HCT116 (cell line): ENCODE measurements around the gene SLC17A8.

Experiments
- ELF1 ChIP-seq: IDR thresholded peaks from 2 replicates; pipeline ENCODE4 v1.6.1; 2012; ENCODE audit warnings: low read depth, borderline replicate concordance
- EZH2 ChIP-seq: fragments of 200-600 bp; sonication (generic); IDR thresholded peaks from 2 replicates; pipeline ENCODE4 v1.6.1; 2017; ENCODE audit warnings: antibody characterized with exemption, mixed run types
- POLR2A ChIP-seq: IDR thresholded peaks from 2 replicates; pipeline ENCODE4 v1.7.0; 2011; ENCODE audit warnings: borderline replicate concordance; ENCODE audit not compliant: insufficient read depth, insufficient read length; ENCODE audit errors: extremely low read depth
- RAD21 ChIP-seq: IDR thresholded peaks from 2 replicates; pipeline ENCODE4 v1.6.1; 2012; ENCODE audit warnings: low read depth, mild to moderate bottlenecking
- ZFX ChIP-seq: fragments of 450-650 bp; IDR thresholded peaks from 2 replicates; pipeline ENCODE4 v1.6.1; 2017
- TF ChIP-seq, protein P1 (sequence below), 3 experiments: fragments of 200-600 bp in 1 of 3; sonication (generic) in 1 of 3; IDR thresholded peaks in 2 of 3; conservative IDR thresholded peaks in 1 of 3; 2 replicates each; pipeline ENCODE4 v1.5.1; 2012 to 2017; ENCODE audit warnings: low read depth in 2 of 3, low read length in 2 of 3, antibody characterized with exemption in 1 of 3, borderline replicate concordance in 1 of 3, control low read depth in 1 of 3, mild to moderate bottlenecking in 1 of 3, mixed read lengths in 1 of 3, mixed run types in 1 of 3, moderate library complexity in 1 of 3; ENCODE audit not compliant: insufficient read depth in 1 of 3

DNA sequence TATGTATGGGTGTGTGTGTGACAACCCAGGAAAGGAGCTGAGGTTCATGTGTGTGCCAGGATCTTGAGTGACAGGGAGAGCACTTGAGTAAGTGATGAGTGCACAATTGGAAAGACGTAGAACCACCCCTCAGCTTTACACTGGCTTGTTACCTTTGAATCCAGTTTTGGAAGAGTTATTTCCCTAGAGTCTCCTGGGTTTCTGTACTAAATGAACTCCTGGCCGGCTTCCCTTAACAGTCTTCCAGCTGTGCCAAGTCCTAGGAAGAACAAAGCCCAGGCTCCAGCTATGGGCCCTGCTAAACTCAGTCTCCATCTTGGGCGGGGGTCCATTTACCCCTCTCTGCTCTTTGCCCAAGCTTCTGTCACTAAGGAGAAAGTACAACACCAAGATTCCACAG, 97.1 kb downstream of the SLC17A8 start:
- TF ChIP-seq, protein P1, sequence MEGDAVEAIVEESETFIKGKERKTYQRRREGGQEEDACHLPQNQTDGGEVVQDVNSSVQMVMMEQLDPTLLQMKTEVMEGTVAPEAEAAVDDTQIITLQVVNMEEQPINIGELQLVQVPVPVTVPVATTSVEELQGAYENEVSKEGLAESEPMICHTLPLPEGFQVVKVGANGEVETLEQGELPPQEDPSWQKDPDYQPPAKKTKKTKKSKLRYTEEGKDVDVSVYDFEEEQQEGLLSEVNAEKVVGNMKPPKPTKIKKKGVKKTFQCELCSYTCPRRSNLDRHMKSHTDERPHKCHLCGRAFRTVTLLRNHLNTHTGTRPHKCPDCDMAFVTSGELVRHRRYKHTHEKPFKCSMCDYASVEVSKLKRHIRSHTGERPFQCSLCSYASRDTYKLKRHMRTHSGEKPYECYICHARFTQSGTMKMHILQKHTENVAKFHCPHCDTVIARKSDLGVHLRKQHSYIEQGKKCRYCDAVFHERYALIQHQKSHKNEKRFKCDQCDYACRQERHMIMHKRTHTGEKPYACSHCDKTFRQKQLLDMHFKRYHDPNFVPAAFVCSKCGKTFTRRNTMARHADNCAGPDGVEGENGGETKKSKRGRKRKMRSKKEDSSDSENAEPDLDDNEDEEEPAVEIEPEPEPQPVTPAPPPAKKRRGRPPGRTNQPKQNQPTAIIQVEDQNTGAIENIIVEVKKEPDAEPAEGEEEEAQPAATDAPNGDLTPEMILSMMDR (IDR thresholded peaks at IDR 0.05 in 2 of 3, conservative IDR thresholded peaks at IDR 0.05 in 1 of 3; ENCODE audit: borderline replicate concordance in 1 of 3, insufficient read depth in 1 of 3, low read depth in 2 of 3, low read length in 2 of 3): no peak
- TF ChIP-seq ELF1: no peak
- TF ChIP-seq POLR2A: no peak
- TF ChIP-seq RAD21: no peak
- TF ChIP-seq ZFX: no peak
- TF ChIP-seq EZH2: no peak
